ENCODE data around the gene GJA1.

- TF ChIP-seq CTCF (IDR thresholded peaks at IDR 0.05; ENCODE audit: low read depth, low read length, missing input control) (no peak), RAD21 (IDR thresholded peaks at IDR 0.05) (no peak), TAF1 (conservative IDR thresholded peaks at IDR 0.05) (no peak), SP1 (IDR thresholded peaks at IDR 0.05) (no peak), EGR1 (IDR thresholded peaks at IDR 0.05; ENCODE audit: low read depth in 2 of 2) (no peak), YY1 (IDR thresholded peaks at IDR 0.05) (no peak), JUND (IDR thresholded peaks at IDR 0.05) (no peak), NR2F2 (IDR thresholded peaks at IDR 0.05) (no peak)
- TF ChIP-seq, protein P1, sequence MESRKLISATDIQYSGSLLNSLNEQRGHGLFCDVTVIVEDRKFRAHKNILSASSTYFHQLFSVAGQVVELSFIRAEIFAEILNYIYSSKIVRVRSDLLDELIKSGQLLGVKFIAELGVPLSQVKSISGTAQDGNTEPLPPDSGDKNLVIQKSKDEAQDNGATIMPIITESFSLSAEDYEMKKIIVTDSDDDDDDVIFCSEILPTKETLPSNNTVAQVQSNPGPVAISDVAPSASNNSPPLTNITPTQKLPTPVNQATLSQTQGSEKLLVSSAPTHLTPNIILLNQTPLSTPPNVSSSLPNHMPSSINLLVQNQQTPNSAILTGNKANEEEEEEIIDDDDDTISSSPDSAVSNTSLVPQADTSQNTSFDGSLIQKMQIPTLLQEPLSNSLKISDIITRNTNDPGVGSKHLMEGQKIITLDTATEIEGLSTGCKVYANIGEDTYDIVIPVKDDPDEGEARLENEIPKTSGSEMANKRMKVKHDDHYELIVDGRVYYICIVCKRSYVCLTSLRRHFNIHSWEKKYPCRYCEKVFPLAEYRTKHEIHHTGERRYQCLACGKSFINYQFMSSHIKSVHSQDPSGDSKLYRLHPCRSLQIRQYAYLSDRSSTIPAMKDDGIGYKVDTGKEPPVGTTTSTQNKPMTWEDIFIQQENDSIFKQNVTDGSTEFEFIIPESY (IDR thresholded peaks at IDR 0.05), result no peak
- TF ChIP-seq, protein P2, sequence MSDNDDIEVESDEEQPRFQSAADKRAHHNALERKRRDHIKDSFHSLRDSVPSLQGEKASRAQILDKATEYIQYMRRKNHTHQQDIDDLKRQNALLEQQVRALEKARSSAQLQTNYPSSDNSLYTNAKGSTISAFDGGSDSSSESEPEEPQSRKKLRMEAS (IDR thresholded peaks at IDR 0.05), result no peak
- TF ChIP-seq, protein P3, sequence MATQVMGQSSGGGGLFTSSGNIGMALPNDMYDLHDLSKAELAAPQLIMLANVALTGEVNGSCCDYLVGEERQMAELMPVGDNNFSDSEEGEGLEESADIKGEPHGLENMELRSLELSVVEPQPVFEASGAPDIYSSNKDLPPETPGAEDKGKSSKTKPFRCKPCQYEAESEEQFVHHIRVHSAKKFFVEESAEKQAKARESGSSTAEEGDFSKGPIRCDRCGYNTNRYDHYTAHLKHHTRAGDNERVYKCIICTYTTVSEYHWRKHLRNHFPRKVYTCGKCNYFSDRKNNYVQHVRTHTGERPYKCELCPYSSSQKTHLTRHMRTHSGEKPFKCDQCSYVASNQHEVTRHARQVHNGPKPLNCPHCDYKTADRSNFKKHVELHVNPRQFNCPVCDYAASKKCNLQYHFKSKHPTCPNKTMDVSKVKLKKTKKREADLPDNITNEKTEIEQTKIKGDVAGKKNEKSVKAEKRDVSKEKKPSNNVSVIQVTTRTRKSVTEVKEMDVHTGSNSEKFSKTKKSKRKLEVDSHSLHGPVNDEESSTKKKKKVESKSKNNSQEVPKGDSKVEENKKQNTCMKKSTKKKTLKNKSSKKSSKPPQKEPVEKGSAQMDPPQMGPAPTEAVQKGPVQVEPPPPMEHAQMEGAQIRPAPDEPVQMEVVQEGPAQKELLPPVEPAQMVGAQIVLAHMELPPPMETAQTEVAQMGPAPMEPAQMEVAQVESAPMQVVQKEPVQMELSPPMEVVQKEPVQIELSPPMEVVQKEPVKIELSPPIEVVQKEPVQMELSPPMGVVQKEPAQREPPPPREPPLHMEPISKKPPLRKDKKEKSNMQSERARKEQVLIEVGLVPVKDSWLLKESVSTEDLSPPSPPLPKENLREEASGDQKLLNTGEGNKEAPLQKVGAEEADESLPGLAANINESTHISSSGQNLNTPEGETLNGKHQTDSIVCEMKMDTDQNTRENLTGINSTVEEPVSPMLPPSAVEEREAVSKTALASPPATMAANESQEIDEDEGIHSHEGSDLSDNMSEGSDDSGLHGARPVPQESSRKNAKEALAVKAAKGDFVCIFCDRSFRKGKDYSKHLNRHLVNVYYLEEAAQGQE (IDR thresholded peaks at IDR 0.05), result no peak
Observed at GRCh38 chr6:121393731-121394505, 41.5 kb upstream of the GJA1 start.
